Coronary artery (tissue), 2 donors: ENCODE results near the gene APBA3.
A peak's percentile ranks its signal among the peaks of the same experiment; 100 is the strongest.
"Not testable (repeated sequence)": the region's sequence is repeated elsewhere in the genome, so short reads cannot be mapped to it uniquely, and the experiment has no call there.

Source experiments
- DNase-seq: peaks from one replicate; pipeline ENCODE4 v3.0.0-alpha.2; 2017; ENCODE audit warnings: low spot score
- H3K27ac ChIP-seq, 2 donors: fragments of 200-600 bp; sonication (generic); one replicate each; pipeline ENCODE4 v1.5.1; 2016 to 2019
- H3K4me3 ChIP-seq: fragments of 200-600 bp; sonication (generic); 2 replicates; pipeline ENCODE4 v1.5.1; 2016; ENCODE audit warnings: mild to moderate bottlenecking, moderate library complexity
- CTCF ChIP-seq: fragments of 200-600 bp; sonication (generic); IDR thresholded peaks from one replicate; pipeline ENCODE4 v1.5.1; 2019; ENCODE audit warnings: antibody characterized with exemption

APBA3 gene

GRCh38 chr19:3762501-3763459, 1.3 kb upstream of the APBA3 start, which contains the start of gene MRPL54:
MRPL54 (plus strand) TSS chr19:3762682; CDS start chr19:3762701, 19 bp downstream.
- no peak for TF ChIP-seq CTCF
- peak within 1 kb of the TSS; percentile 97 for H3K4me3 ChIP-seq
- DNase-seq, result peak; percentile 99
- H3K27ac ChIP-seq, result peak within 1 kb of the TSS; percentile 95 to 98

DNA sequence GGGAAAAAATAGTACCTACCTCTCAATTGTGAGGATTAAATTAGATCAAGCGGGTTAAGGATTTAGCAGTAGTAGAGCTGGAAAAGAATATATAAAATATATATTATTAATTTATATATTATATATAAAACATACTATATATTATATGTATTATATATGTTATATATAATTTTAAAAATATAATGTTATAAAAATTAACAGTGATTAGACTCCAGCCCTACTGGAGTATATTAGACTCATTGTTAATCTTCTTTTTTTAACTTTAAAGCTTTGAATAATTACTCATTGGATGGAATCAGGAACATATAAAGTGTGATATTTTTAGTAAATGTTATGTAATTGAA, 610 bp upstream of the APBA3 start:
- TF ChIP-seq CTCF, result no peak
- H3K4me3 ChIP-seq, result peak overlapping the region; percentile 97
- no peak for DNase-seq
- H3K27ac ChIP-seq, result peak overlapping the region; percentile 95 to 98

GRCh38 chr19:3760871-3761361, 576 bp downstream of the APBA3 start:
- Histone ChIP-seq H3K27ac (peak overlapping the region; percentile 87 to 95), H3K4me3 (peak overlapping the region; percentile 97)
- TF ChIP-seq CTCF, result no peak
- no peak for DNase-seq

GRCh38 chr19:3759482-3760254, 1.8 kb downstream of the APBA3 start:
- no peak for TF ChIP-seq CTCF
- H3K4me3 ChIP-seq, result no peak overlapping the region
- DNase-seq, result no peak
- no peak overlapping the region for H3K27ac ChIP-seq

- H3K4me3 ChIP-seq, H3K27ac ChIP-seq, DNase-seq: not testable (repeated sequence)
These were observed 3.2 kb downstream of the APBA3 start for GRCh38 chr19:3758297-3758696.

GRCh38 chr19:3757705-3758104, 3.8 kb downstream of the APBA3 start:
- not testable (repeated sequence) for DNase-seq, H3K4me3 ChIP-seq, H3K27ac ChIP-seq

GRCh38 chr19:3753631-3754410, 7.7 kb downstream of the APBA3 start:
- no peak for DNase-seq
- TF ChIP-seq CTCF, result no peak
- H3K27ac ChIP-seq, result no peak overlapping the region
- H3K4me3 ChIP-seq, result no peak overlapping the region
